ENCODE data around the gene RUVBL2. TPM values are rescaled to one million over a fixed set of nuclear protein-coding genes. Genes with fewer than 3 reads are reported as not detected.

RUVBL2 gene
- total and polyA plus RNA-seq, 4 donors: 29.6 to 80.1 (median 49.6) TPM

DNA sequence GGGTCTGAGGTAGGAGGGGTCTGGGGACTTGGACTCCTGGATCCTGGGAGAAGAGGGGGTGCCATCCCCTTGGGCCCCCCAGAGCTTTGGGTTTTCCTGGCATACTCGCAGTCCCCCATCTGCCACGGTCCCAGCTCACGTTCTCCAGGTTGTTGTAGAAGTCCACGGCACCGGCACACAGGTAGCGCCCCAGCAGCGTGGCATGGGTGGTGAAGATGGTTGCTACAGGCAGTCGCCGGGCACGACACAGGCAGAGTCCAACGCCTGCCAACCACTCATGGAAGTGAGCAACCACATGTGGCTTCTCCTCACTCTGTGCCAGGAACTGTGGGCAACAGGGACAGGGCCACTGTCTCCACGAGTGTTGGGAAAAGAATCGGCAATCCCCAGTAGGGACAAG is 8.0 kb upstream of the RUVBL2 start:
- Histone ChIP-seq H3K36me3 (ENCODE audit: control insufficient read depth in 4 of 4, insufficient read depth in 3 of 4, low read depth in 1 of 4, low read length in 3 of 4) (peaks cover 6 to 28% (median 25%) of the 10 kb centered on the region in 4 donors), H3K9ac (ENCODE audit: low read depth in 1 of 2, low read length in 2 of 2) (no peak overlapping the region), H3K4me3 (ENCODE audit: low read depth in 1 of 3, low read length in 3 of 3) (no peak overlapping the region), H3K27me3 (ENCODE audit: control insufficient read depth in 4 of 4, insufficient read depth in 4 of 4, low read length in 3 of 4) (no peaks in the 10 kb centered on the region), H3K4me1 (ENCODE audit: control insufficient read depth in 4 of 4, insufficient read depth in 4 of 4, low read length in 3 of 4) (peaks cover 2 to 7% (median 4%) of the 10 kb centered on the region in 4 donors), H3K9me3 (ENCODE audit: control insufficient read depth in 4 of 4, low read length in 3 of 4) (no peaks in the 10 kb centered on the region), H3K27ac (ENCODE audit: low read depth in 1 of 2, low read length in 2 of 2) (no peak overlapping the region)
- DNase-seq (ENCODE audit: low spot score): no peak
- TF ChIP-seq, protein P1, sequence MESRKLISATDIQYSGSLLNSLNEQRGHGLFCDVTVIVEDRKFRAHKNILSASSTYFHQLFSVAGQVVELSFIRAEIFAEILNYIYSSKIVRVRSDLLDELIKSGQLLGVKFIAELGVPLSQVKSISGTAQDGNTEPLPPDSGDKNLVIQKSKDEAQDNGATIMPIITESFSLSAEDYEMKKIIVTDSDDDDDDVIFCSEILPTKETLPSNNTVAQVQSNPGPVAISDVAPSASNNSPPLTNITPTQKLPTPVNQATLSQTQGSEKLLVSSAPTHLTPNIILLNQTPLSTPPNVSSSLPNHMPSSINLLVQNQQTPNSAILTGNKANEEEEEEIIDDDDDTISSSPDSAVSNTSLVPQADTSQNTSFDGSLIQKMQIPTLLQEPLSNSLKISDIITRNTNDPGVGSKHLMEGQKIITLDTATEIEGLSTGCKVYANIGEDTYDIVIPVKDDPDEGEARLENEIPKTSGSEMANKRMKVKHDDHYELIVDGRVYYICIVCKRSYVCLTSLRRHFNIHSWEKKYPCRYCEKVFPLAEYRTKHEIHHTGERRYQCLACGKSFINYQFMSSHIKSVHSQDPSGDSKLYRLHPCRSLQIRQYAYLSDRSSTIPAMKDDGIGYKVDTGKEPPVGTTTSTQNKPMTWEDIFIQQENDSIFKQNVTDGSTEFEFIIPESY (IDR thresholded peaks at IDR 0.05): no peak
- TF ChIP-seq EGR1 (IDR thresholded peaks at IDR 0.05; ENCODE audit: low read depth in 2 of 2): no peak
- TF ChIP-seq RXRA (IDR thresholded peaks at IDR 0.05): no peak
- no peak for TF ChIP-seq RAD21 (IDR thresholded peaks at IDR 0.05)
- TF ChIP-seq, protein P2, sequence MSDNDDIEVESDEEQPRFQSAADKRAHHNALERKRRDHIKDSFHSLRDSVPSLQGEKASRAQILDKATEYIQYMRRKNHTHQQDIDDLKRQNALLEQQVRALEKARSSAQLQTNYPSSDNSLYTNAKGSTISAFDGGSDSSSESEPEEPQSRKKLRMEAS (IDR thresholded peaks at IDR 0.05): no peak
- TF ChIP-seq, protein P3, sequence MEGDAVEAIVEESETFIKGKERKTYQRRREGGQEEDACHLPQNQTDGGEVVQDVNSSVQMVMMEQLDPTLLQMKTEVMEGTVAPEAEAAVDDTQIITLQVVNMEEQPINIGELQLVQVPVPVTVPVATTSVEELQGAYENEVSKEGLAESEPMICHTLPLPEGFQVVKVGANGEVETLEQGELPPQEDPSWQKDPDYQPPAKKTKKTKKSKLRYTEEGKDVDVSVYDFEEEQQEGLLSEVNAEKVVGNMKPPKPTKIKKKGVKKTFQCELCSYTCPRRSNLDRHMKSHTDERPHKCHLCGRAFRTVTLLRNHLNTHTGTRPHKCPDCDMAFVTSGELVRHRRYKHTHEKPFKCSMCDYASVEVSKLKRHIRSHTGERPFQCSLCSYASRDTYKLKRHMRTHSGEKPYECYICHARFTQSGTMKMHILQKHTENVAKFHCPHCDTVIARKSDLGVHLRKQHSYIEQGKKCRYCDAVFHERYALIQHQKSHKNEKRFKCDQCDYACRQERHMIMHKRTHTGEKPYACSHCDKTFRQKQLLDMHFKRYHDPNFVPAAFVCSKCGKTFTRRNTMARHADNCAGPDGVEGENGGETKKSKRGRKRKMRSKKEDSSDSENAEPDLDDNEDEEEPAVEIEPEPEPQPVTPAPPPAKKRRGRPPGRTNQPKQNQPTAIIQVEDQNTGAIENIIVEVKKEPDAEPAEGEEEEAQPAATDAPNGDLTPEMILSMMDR (IDR thresholded peaks at IDR 0.05; ENCODE audit: low read depth, low read length, missing input control): no peak
- no peak for TF ChIP-seq HNF4A (conservative IDR thresholded peaks at IDR 0.05)
- TF ChIP-seq NR2F2 (IDR thresholded peaks at IDR 0.05): no peak
- no peak for TF ChIP-seq FOXA1 (IDR thresholded peaks at IDR 0.05)
- TF ChIP-seq JUND (IDR thresholded peaks at IDR 0.05): no peak
- 97% methylated on average over 13 of the region's 13 CpGs for WGBS

DNA sequence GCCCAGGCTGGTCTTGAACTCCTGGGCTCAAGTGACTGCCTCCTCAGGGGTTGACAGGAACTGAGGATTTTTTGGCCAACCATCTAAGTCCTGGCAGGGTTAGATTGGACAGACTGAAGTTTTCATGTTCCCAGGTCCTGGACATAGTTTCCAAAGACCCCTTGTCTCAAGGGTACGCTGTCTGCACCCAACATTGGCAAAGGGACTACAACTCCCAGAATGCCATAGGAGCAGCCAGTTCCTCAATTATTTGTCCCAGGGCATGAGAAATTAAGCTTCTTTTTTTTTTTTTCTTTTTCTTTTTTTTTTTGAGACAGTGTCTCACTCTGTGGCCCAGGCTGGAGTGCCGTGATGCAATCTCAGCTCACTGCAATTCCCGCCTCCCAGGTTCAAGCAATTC is 7.5 kb upstream of the RUVBL2 start:
- Histone ChIP-seq H3K4me3 (ENCODE audit: low read depth in 1 of 3, low read length in 3 of 3) (no peak overlapping the region), H3K9me3 (ENCODE audit: control insufficient read depth in 4 of 4, low read length in 3 of 4) (no peaks in the 10 kb centered on the region), H3K4me1 (ENCODE audit: control insufficient read depth in 4 of 4, insufficient read depth in 4 of 4, low read length in 3 of 4) (peaks cover 2 to 8% (median 5%) of the 10 kb centered on the region in 4 donors), H3K27me3 (ENCODE audit: control insufficient read depth in 4 of 4, insufficient read depth in 4 of 4, low read length in 3 of 4) (no peaks in the 10 kb centered on the region), H3K9ac (ENCODE audit: low read depth in 1 of 2, low read length in 2 of 2) (no peak overlapping the region), H3K36me3 (ENCODE audit: control insufficient read depth in 4 of 4, insufficient read depth in 3 of 4, low read depth in 1 of 4, low read length in 3 of 4) (peaks cover 6 to 28% (median 25%) of the 10 kb centered on the region in 4 donors), H3K27ac (ENCODE audit: low read depth in 1 of 2, low read length in 2 of 2) (no peak overlapping the region)
- no peak for DNase-seq (ENCODE audit: low spot score)
- WGBS: 97% methylated on average over 3 of the region's 3 CpGs
- TF ChIP-seq SP1 (IDR thresholded peaks at IDR 0.05) (no peak), RAD21 (IDR thresholded peaks at IDR 0.05) (no peak), YY1 (IDR thresholded peaks at IDR 0.05) (no peak), FOXA2 (IDR thresholded peaks at IDR 0.05) (no peak), EGR1 (IDR thresholded peaks at IDR 0.05; ENCODE audit: low read depth in 2 of 2) (no peak), JUND (IDR thresholded peaks at IDR 0.05) (no peak)
- TF ChIP-seq, protein P3 (IDR thresholded peaks at IDR 0.05; ENCODE audit: low read depth, low read length, missing input control): no peak
- TF ChIP-seq, protein P1 (IDR thresholded peaks at IDR 0.05): no peak
- TF ChIP-seq, protein P4, sequence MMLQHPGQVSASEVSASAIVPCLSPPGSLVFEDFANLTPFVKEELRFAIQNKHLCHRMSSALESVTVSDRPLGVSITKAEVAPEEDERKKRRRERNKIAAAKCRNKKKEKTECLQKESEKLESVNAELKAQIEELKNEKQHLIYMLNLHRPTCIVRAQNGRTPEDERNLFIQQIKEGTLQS (IDR thresholded peaks at IDR 0.05): no peak
